Gastrocnemius medialis (tissue), 4 donors: ENCODE data around the gene PRSS2.

Experiments used
- CTCF ChIP-seq, 5 experiments: fragments of 450-650 bp in 3 of 5; fragments of 200-600 bp in 2 of 5; sonication (generic) in 2 of 5; IDR thresholded peaks in 4 of 5; conservative IDR thresholded peaks in 1 of 5; 1 replicate in 4 of 5; 2 replicates in 1 of 5; pipeline ENCODE4 v1.5.1; 2016 to 2019; ENCODE audit warnings: antibody characterized with exemption in 5 of 5, mild to moderate bottlenecking in 3 of 5, moderate library complexity in 3 of 5
- POLR2A ChIP-seq, 2 donors: fragments of 450-650 bp; IDR thresholded peaks; one replicate each; pipeline ENCODE4 v1.6.1; 2017; ENCODE audit warnings: antibody characterized with exemption in 2 of 2, mild to moderate bottlenecking in 2 of 2, moderate library complexity in 2 of 2

DNA sequence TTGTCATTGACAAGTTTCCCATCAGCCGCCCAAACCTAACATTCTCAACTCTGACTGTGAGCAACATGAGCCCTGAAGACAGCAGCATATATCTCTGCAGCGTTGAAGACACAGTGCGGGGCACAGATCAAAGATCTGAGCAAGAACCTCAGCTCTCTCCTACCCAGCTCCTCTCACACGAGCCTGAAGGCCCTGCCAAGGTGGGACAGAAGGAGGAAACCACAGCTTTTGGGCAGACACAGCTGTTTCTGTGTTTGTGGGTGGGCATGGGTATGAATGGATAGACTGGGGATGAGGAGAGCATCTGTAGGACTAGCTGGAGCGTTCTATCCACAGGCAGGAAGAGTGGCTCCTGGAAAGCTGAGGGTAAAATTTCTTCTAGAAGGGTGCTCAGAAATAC, 30.0 kb upstream of the PRSS2 start:
- TF ChIP-seq CTCF (IDR thresholded peaks at IDR 0.05 in 4 of 5, conservative IDR thresholded peaks at IDR 0.05 in 1 of 5) (no peak), POLR2A (IDR thresholded peaks at IDR 0.05) (no peak)
